ENCODE data around the gene USPL1.

Gene USPL1

GRCh38 chr13:30704596-30704995 is 86.9 kb downstream of the USPL1 start:
- no peaks in the 10 kb centered on the region for H3K9me3 ChIP-seq (ENCODE audit: control insufficient read depth, low read depth, low read length)
- H3K4me1 ChIP-seq (ENCODE audit: control insufficient read depth, low read depth, low read length) = no peaks in the 10 kb centered on the region
- no peaks in the 10 kb centered on the region for H3K36me3 ChIP-seq (ENCODE audit: control insufficient read depth, low read depth, low read length)
- H3K27ac ChIP-seq (ENCODE audit: low read length) = no peak overlapping the region
- no peaks in the 10 kb centered on the region for H3K27me3 ChIP-seq (ENCODE audit: control insufficient read depth, insufficient read depth, low read length)
- no peak overlapping the region for H3K4me3 ChIP-seq (ENCODE audit: low read length)
- H3K9ac ChIP-seq (ENCODE audit: low read length) = no peak overlapping the region

GRCh38 chr13:30705680-30706079 is 88.0 kb downstream of the USPL1 start:
- no peaks in the 10 kb centered on the region for H3K36me3 ChIP-seq (ENCODE audit: control insufficient read depth, low read depth, low read length)

GRCh38 chr13:30708541-30708940 is 90.8 kb downstream of the USPL1 start:
- H3K4me3 ChIP-seq (ENCODE audit: low read length) = no peak overlapping the region
- H3K36me3 ChIP-seq (ENCODE audit: control insufficient read depth, low read depth, low read length) = no peaks in the 10 kb centered on the region
- H3K27ac ChIP-seq (ENCODE audit: low read length) = no peak overlapping the region
- H3K27me3 ChIP-seq (ENCODE audit: control insufficient read depth, insufficient read depth, low read length) = no peaks in the 10 kb centered on the region
- H3K4me1 ChIP-seq (ENCODE audit: control insufficient read depth, low read depth, low read length) = no peaks in the 10 kb centered on the region
- H3K9ac ChIP-seq (ENCODE audit: low read length) = no peak overlapping the region
- H3K9me3 ChIP-seq (ENCODE audit: control insufficient read depth, low read depth, low read length) = no peaks in the 10 kb centered on the region

More at GRCh38 chr13:30705680-30706079, 88.0 kb downstream of the USPL1 start:
- H3K27me3 ChIP-seq (ENCODE audit: control insufficient read depth, insufficient read depth, low read length) = no peaks in the 10 kb centered on the region
- no peaks in the 10 kb centered on the region for H3K9me3 ChIP-seq (ENCODE audit: control insufficient read depth, low read depth, low read length)
- no peaks in the 10 kb centered on the region for H3K4me1 ChIP-seq (ENCODE audit: control insufficient read depth, low read depth, low read length)
- H3K9ac ChIP-seq (ENCODE audit: low read length) = no peak overlapping the region
- no peak overlapping the region for H3K27ac ChIP-seq (ENCODE audit: low read length)
- H3K4me3 ChIP-seq (ENCODE audit: low read length) = no peak overlapping the region

All from iPS-18a (cell line).